IMR-90 (cell line): ENCODE results near the gene CACNG7. TPM values are rescaled to one million over a fixed set of nuclear protein-coding genes. Genes with fewer than 3 reads are reported as not detected.

Experiments
- ATAC-seq: fragments of 200-7000 bp; cut with Tn5 transposase; 2 replicates; pipeline ENCODE4 v1.9.1; 2020; ENCODE audit warnings: low read depth, mild to moderate bottlenecking, moderate library complexity
- BruUV-seq: library from RNA; stranded (reverse); fragments of 400-500 nt; replicated peaks from 2 replicates; lab custom pipeline; 2021; lab: Mats Ljungman, UMichigan
- CTCF ChIA-PET: fragments of 300-600 bp; formaldehyde crosslinking; extraction: SDS; loops from one replicate; lab custom pipeline; 2021; ENCODE audit warnings: antibody characterized with exemption; lab: Yijun Ruan, JAX
- POLR2A ChIA-PET: fragments of 300-600 bp; sonication (Branson Sonifier 250); formaldehyde crosslinking; loops from one replicate; lab custom pipeline; 2022; ENCODE audit warnings: antibody characterized with exemption; ENCODE audit not compliant: unreplicated experiment; lab: Charles Lee
- DNase-seq: peaks from one replicate; pipeline ENCODE4 v3.0.0; 2013
- H2AFZ ChIP-seq: replicated peaks from 2 replicates; pipeline ENCODE3; 2013; ENCODE audit warnings: low read length, mild to moderate bottlenecking; ENCODE audit not compliant: poor library complexity
- H2AK5ac ChIP-seq: 2 replicates; pipeline ENCODE4 v1.6.1; 2013; ENCODE audit warnings: low read depth, low read length, inconsistent platforms
- H2AK9ac ChIP-seq: replicated peaks from 2 replicates; pipeline ENCODE3; 2013; ENCODE audit warnings: mild to moderate bottlenecking, low read depth, low read length, moderate library complexity; ENCODE audit not compliant: poor library complexity
- H2BK120ac ChIP-seq: 2 replicates; pipeline ENCODE4 v1.6.1; 2013; ENCODE audit warnings: low read depth, low read length, inconsistent platforms
- H2BK15ac ChIP-seq: 3 replicates; pipeline ENCODE4 v1.6.1; 2013; ENCODE audit warnings: low read depth, low read length, inconsistent platforms
- H2BK20ac ChIP-seq: 2 replicates; pipeline ENCODE4 v1.6.1; 2013; ENCODE audit warnings: low read depth, mild to moderate bottlenecking, inconsistent platforms, low read length, moderate library complexity
- H2BK5ac ChIP-seq: 2 replicates; pipeline ENCODE4 v1.6.1; 2013; ENCODE audit warnings: mild to moderate bottlenecking, low read depth, low read length, inconsistent platforms; ENCODE audit not compliant: poor library complexity, severe bottlenecking
- H3K14ac ChIP-seq: replicated peaks from 2 replicates; pipeline ENCODE4 v1.6.1; 2013; ENCODE audit warnings: low read depth, low read length, inconsistent platforms
- H3K18ac ChIP-seq: 2 replicates; pipeline ENCODE4 v1.6.1; 2013; ENCODE audit warnings: low read depth, low read length, control low read depth
- H3K23ac ChIP-seq: 2 replicates; pipeline ENCODE4 v1.6.1; 2013; ENCODE audit warnings: low read depth, low read length, inconsistent platforms
- H3K27ac ChIP-seq: 2 replicates; pipeline ENCODE4 v1.5.1; 2013; ENCODE audit warnings: mild to moderate bottlenecking, control low read depth, low read length; ENCODE audit not compliant: insufficient read depth
- H3K27me3 ChIP-seq: 2 replicates; pipeline ENCODE4 v1.6.1; 2013; ENCODE audit warnings: low read length; ENCODE audit not compliant: control insufficient read depth, insufficient read depth
- H3K36me3 ChIP-seq: 2 replicates; pipeline ENCODE4 v1.6.1; 2013; ENCODE audit warnings: low read length, mixed read lengths; ENCODE audit not compliant: control insufficient read depth, insufficient read depth
- H3K4ac ChIP-seq: 2 replicates; pipeline ENCODE4 v1.6.1; 2013; ENCODE audit warnings: low read depth, low read length, inconsistent platforms
- H3K4me1 ChIP-seq: 2 replicates; pipeline ENCODE4 v1.6.1; 2013; ENCODE audit warnings: low read length, mixed read lengths; ENCODE audit not compliant: control insufficient read depth, insufficient read depth
- H3K4me2 ChIP-seq: 2 replicates; pipeline ENCODE4 v1.6.1; 2013; ENCODE audit warnings: low read depth, mild to moderate bottlenecking, control low read depth, low read length, moderate library complexity
- H3K4me3 ChIP-seq: 2 replicates; pipeline ENCODE4 v1.5.1; 2013; ENCODE audit warnings: low read depth, mild to moderate bottlenecking, control low read depth, low read length, moderate library complexity; ENCODE audit not compliant: insufficient read depth
- H3K56ac ChIP-seq: 2 replicates; pipeline ENCODE4 v1.6.1; 2013; ENCODE audit warnings: low read length, inconsistent platforms; ENCODE audit not compliant: insufficient read depth; ENCODE audit errors: extremely low read depth
- H3K79me1 ChIP-seq, 2 experiments: 2 replicates each; pipeline ENCODE4 v1.6.1; 2013; ENCODE audit warnings: low read length in 2 of 2, inconsistent platforms in 1 of 2, low read depth in 1 of 2
- H3K9ac ChIP-seq: 2 replicates; pipeline ENCODE4 v1.6.1; 2013; ENCODE audit warnings: low read depth, low read length, control low read depth
- H3K9me1 ChIP-seq: 2 replicates; pipeline ENCODE4 v1.6.1; 2013; ENCODE audit warnings: low read length, inconsistent platforms; ENCODE audit not compliant: insufficient read depth
- H3K9me3 ChIP-seq: 2 replicates; pipeline ENCODE4 v1.6.1; 2013; ENCODE audit warnings: low read length; ENCODE audit not compliant: control insufficient read depth, insufficient read depth
- H4K20me1 ChIP-seq: 2 replicates; pipeline ENCODE4 v1.6.1; 2013; ENCODE audit warnings: low read length, inconsistent platforms; ENCODE audit not compliant: insufficient read depth
- H4K5ac ChIP-seq: 2 replicates; pipeline ENCODE4 v1.6.1; 2013; ENCODE audit warnings: mild to moderate bottlenecking, low read depth, low read length, control low read depth
- H4K8ac ChIP-seq, 2 experiments: 2 replicates each; pipeline ENCODE4 v1.6.1; 2013; ENCODE audit warnings: low read depth in 2 of 2, low read length in 2 of 2, control low read depth in 1 of 2, inconsistent platforms in 1 of 2
- H4K91ac ChIP-seq: 2 replicates; pipeline ENCODE4 v1.6.1; 2013; ENCODE audit warnings: low read depth, low read length, inconsistent platforms; ENCODE audit not compliant: insufficient read depth
- CEBPB ChIP-seq: IDR thresholded peaks from 2 replicates; pipeline ENCODE4 v1.6.1; 2012; ENCODE audit warnings: low read depth, low read length, improper control_type of control experiment
- MAFK ChIP-seq: IDR thresholded peaks from 2 replicates; pipeline ENCODE4 v1.6.1; 2012; ENCODE audit warnings: low read depth, low read length, improper control_type of control experiment
- RCOR1 ChIP-seq: IDR thresholded peaks from 2 replicates; pipeline ENCODE4 v1.6.1; 2012; ENCODE audit warnings: mild to moderate bottlenecking, low read length, improper control_type of control experiment; ENCODE audit not compliant: insufficient replicate concordance
- WGBS, 2 experiments: methylation state at CpG; one replicate each; pipeline versions ENCODE4 v1.1.5 to v1.1.7; 2013; ENCODE audit warnings: missing lambda C conversion rate in 2 of 2; ENCODE audit not compliant: insufficient read length in 1 of 2; ENCODE audit errors: extremely low coverage in 2 of 2; 5-methylcytosine and 5-hydroxymethylcytosine counted together
- dilution Hi-C: fragments of 300-500 bp; cut with HindIII; formaldehyde crosslinking; loops from one replicate; pipeline ENCODE4 v1.14.3; 2018; ENCODE audit warnings: low sequenced_read_pairs; ENCODE audit not compliant: unreplicated experiment
- in situ Hi-C: fragments of 300-500 bp; cut with MboI; formaldehyde crosslinking; loops from 3 replicates; pipeline ENCODE4 v1.14.3; 2019; ENCODE audit warnings: low sequenced_read_pairs, inconsistent platforms, mixed read lengths
- intact Hi-C: fragments of 100-400 bp; cut with micrococcal nuclease; formaldehyde crosslinking; loops from 2 replicates; pipeline ENCODE4 v1.10.0; 2022
- polyA plus RNA-seq, 3 experiments: library from polyadenylated mRNA; depleted of rRNA; stranded (reverse); fragments of >200 nt; gene quantifications; 2 replicates each; pipeline ENCODE4 v1.2.3, GENCODE V29; 2012; ENCODE audit warnings: low replicate concordance in 1 of 3
- total RNA-seq: library from RNA; depleted of rRNA; stranded (reverse); fragments of >200 nt; gene quantifications from 2 replicates; pipeline ENCODE4 v1.2.3, GENCODE V29; 2012

CACNG7 gene
- total and polyA plus RNA-seq, 2 of the 4 experiments (the other 2 are of a cell fraction) = 0.36 to 6.7 TPM

DNA sequence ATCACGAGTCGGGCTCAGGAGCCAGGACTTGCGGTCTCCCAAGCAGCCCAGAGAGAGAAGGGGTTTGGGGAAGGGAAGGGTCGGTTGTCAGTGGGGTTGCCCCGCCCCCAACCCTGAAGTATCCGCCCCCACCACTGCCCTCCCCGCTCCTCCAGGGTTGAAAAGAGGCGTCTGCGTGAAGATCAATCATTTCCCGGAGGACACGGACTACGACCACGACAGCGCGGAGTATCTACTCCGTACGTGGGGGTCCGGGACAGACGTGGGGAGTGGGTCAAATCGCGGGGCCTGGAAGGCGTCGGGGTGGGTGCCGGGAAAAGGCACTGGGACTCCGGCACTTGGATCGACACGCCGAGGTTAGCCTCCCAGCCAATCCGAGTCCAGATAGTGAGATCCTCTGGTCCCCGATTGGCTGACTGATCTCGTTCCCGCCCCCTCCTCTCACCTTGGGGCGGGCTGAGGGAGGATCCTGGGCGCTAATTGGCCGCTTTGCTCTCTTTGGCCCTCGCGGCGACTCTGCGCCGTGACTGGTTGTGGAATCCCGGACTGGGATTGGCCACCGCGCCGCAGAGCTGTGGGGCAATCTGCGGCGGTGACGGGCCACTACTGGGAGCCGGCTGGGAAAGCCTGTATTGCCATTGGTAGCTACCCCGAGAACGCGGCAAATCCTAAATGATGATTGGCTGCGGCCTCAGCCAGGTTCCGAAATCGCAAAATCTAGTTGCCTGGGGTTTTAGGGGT lies 69.1 kb downstream of the CACNG7 start:
- H3K4me3 ChIP-seq = peak overlapping the region; percentile 55
- no peak overlapping the region for H2BK120ac ChIP-seq
- H2BK20ac ChIP-seq = no peak overlapping the region
- peak overlapping the region; percentile 44 to 47; a peak in 2 of 4 replicates for H4K8ac ChIP-seq
- no peaks in the 10 kb centered on the region for H3K9me3 ChIP-seq
- ATAC-seq (peak; percentile 71), DNase-seq (peak; percentile 84)
- H2AK5ac ChIP-seq = no peak overlapping the region
- no TSS peak for BruUV-seq
- H3K36me3 ChIP-seq = no peaks in the 10 kb centered on the region
- 3% methylated on average over 10 of the region's 54 CpGs; no CpG with 5 or more reads in 1 of the 2 experiments for WGBS, 2 experiments
- no peaks in the 10 kb centered on the region for H4K20me1 ChIP-seq
- peak overlapping the region; percentile 92 for H3K4me2 ChIP-seq
- no peaks in the 10 kb centered on the region for H3K4me1 ChIP-seq
- ChIA-PET CTCF (no interaction called here), POLR2A (no interaction called here)
- no peak for TF ChIP-seq MAFK
- no peak for TF ChIP-seq RCOR1
- peak; percentile 64 for TF ChIP-seq CEBPB
- H3K9ac ChIP-seq = no peak overlapping the region
- in situ Hi-C loops (no loop called here), intact Hi-C loops (no loop called here), dilution Hi-C loops (no loop called here)
- H3K56ac ChIP-seq = no peak overlapping the region
- no peak overlapping the region for H3K23ac ChIP-seq
- no peak overlapping the region for H4K5ac ChIP-seq
- H3K9me1 ChIP-seq = no peaks in the 10 kb centered on the region
- H2AFZ ChIP-seq = peak overlapping the region; percentile 88
- no peaks in the 10 kb centered on the region for H3K79me1 ChIP-seq
- H3K27ac ChIP-seq = no peak overlapping the region
- H4K91ac ChIP-seq = no peak overlapping the region
- H2BK15ac ChIP-seq = no peak overlapping the region
- H3K4ac ChIP-seq = no peak overlapping the region
- H2BK5ac ChIP-seq = no peak overlapping the region
- no peak overlapping the region for H3K18ac ChIP-seq
- peak overlapping the region; percentile 76 for H2AK9ac ChIP-seq
- no peak overlapping the region for H3K14ac ChIP-seq
- peaks cover 7% of the 10 kb centered on the region; the same call in 1 of the 2 replicates for H3K27me3 ChIP-seq
